B cell (primary cell): ENCODE measurements around the gene YPEL5. TPM values are rescaled to one million over a fixed set of nuclear protein-coding genes. Genes with fewer than 3 reads are reported as not detected.

Source experiments
- ATAC-seq: fragments of 200-7000 bp; cut with Tn5 transposase; one replicate; pipeline ENCODE4 v1.10.0; 2021; ENCODE audit warnings: low read depth, mild to moderate bottlenecking, moderate number of reproducible peaks, moderate library complexity
- CTCF ChIA-PET: fragments of 350-600 bp; sonication (Branson Sonifier 250); formaldehyde crosslinking; loops from one replicate; lab custom pipeline; 2021; ENCODE audit warnings: antibody characterized with exemption, inconsistent platforms; lab: Charles Lee
- POLR2A ChIA-PET: fragments of 350-600 bp; sonication (Branson Sonifier 250); formaldehyde crosslinking; loops from one replicate; lab custom pipeline; 2021; ENCODE audit warnings: antibody characterized with exemption; lab: Charles Lee
- DNase-seq: peaks from one replicate; pipeline ENCODE4 v3.0.0; 2013
- H2AFZ ChIP-seq: 2 replicates; pipeline ENCODE4 v1.6.1; 2012; ENCODE audit warnings: mild to moderate bottlenecking, low read depth, low read length; ENCODE audit not compliant: insufficient read depth, poor library complexity, severe bottlenecking
- H3K27ac ChIP-seq, 2 donors: 1 replicate in 1 of 2; 2 replicates in 1 of 2; pipeline ENCODE4 v1.5.1; 2012 to 2013; ENCODE audit warnings: low read length in 2 of 2, mild to moderate bottlenecking in 2 of 2, moderate library complexity in 1 of 2
- H3K27me3 ChIP-seq, 4 experiments: fragments of 200-600 bp in 1 of 4; sonication (generic) in 1 of 4; replicated peaks in 1 of 4; 1 replicate in 2 of 4; 2 replicates in 2 of 4; pipeline versions ENCODE4 v1.6.1 to v1.7.0; 2013 to 2016; ENCODE audit warnings: low read length in 3 of 4, mild to moderate bottlenecking in 2 of 4, mixed read lengths in 1 of 4, moderate library complexity in 1 of 4; ENCODE audit not compliant: insufficient read depth in 4 of 4, control insufficient read depth in 3 of 4; ENCODE audit errors: control extremely low read depth in 1 of 4
- H3K36me3 ChIP-seq, 2 experiments: replicated peaks in 1 of 2; 1 replicate in 1 of 2; 2 replicates in 1 of 2; pipeline versions ENCODE4 v1.6.1 to v1.7.1; 2013; ENCODE audit warnings: low read length in 1 of 2; ENCODE audit not compliant: insufficient read depth in 2 of 2, control insufficient read depth in 1 of 2; ENCODE audit errors: control extremely low read depth in 1 of 2, extremely low read depth in 1 of 2
- H3K4me1 ChIP-seq, 2 donors: fragments of 200-600 bp in 1 of 2; sonication (generic) in 1 of 2; 1 replicate in 1 of 2; 2 replicates in 1 of 2; pipeline versions ENCODE4 v1.5.1 to v1.6.1; 2013 to 2017; ENCODE audit warnings: low read length in 2 of 2; ENCODE audit not compliant: control insufficient read depth in 2 of 2, insufficient read depth in 2 of 2
- H3K4me2 ChIP-seq: replicated peaks from 2 replicates; pipeline ENCODE3; 2012; ENCODE audit warnings: mild to moderate bottlenecking, low read depth, low read length; ENCODE audit not compliant: poor library complexity, severe bottlenecking
- H3K4me3 ChIP-seq, 5 experiments: fragments of 200-600 bp in 1 of 5; sonication (generic) in 1 of 5; 1 replicate in 3 of 5; 2 replicates in 2 of 5; pipeline versions ENCODE4 v1.5.1 to v1.7.0; 2011 to 2016; ENCODE audit warnings: low read length in 4 of 5, mild to moderate bottlenecking in 4 of 5, low read depth in 2 of 5, control low read depth in 1 of 5, moderate library complexity in 1 of 5; ENCODE audit not compliant: insufficient read depth in 1 of 5; ENCODE audit errors: control extremely low read depth in 1 of 5, extremely low read depth in 1 of 5
- H3K79me2 ChIP-seq: fragments of 200-600 bp; sonication (generic); one replicate; pipeline ENCODE4 v1.6.0; 2016; ENCODE audit warnings: low read length; ENCODE audit not compliant: control insufficient read depth, insufficient read depth
- H3K9ac ChIP-seq: fragments of 200-600 bp; sonication (generic); 2 replicates; pipeline ENCODE4 v1.6.1; 2017; ENCODE audit warnings: mild to moderate bottlenecking, low read length, moderate library complexity
- H3K9me3 ChIP-seq, 3 donors: one replicate each; pipeline versions ENCODE4 v1.6.1 to v1.7.1; 2013; ENCODE audit warnings: low read length in 2 of 3; ENCODE audit not compliant: control insufficient read depth in 2 of 3, insufficient read depth in 1 of 3; ENCODE audit errors: control extremely low read depth in 1 of 3
- H4K20me1 ChIP-seq: 2 replicates; pipeline ENCODE4 v1.6.0; 2012; ENCODE audit warnings: mild to moderate bottlenecking, low read length; ENCODE audit not compliant: insufficient read depth, control insufficient read depth, poor library complexity, severe bottlenecking
- H3K27ac Mint-ChIP-seq: one replicate; pipeline ENCODE4 v1.8.0; 2021; ENCODE audit warnings: mixed read lengths
- H3K27me3 Mint-ChIP-seq: one replicate; pipeline ENCODE4 v1.8.0; 2021; ENCODE audit warnings: mixed read lengths
- H3K4me1 Mint-ChIP-seq: one replicate; pipeline ENCODE4 v1.8.0; 2021; ENCODE audit warnings: mixed read lengths
- H3K4me3 Mint-ChIP-seq: one replicate; pipeline ENCODE4 v1.8.0; 2021; ENCODE audit warnings: mixed read lengths
- H3K9me3 Mint-ChIP-seq: one replicate; pipeline ENCODE4 v1.8.0; 2022; ENCODE audit warnings: mixed read lengths; ENCODE audit not compliant: insufficient read depth
- CTCF ChIP-seq: fragments of 200-600 bp; IDR thresholded peaks from one replicate; pipeline ENCODE4 v1.8.0; 2022; ENCODE audit warnings: antibody characterized with exemption, mild to moderate bottlenecking
- EZH2 ChIP-seq: IDR thresholded peaks from 2 replicates; pipeline ENCODE4 v1.6.1; 2012; ENCODE audit warnings: borderline replicate concordance, low read depth, mild to moderate bottlenecking, moderate library complexity, low read length; ENCODE audit not compliant: insufficient read depth, poor library complexity, severe bottlenecking
- WGBS: methylation state at CpG from one replicate; pipeline ENCODE4 v1.1.5; 2013; ENCODE audit warnings: missing lambda C conversion rate; ENCODE audit not compliant: insufficient coverage; 5-methylcytosine and 5-hydroxymethylcytosine counted together
- intact Hi-C: fragments of 100-400 bp; cut with micrococcal nuclease; formaldehyde crosslinking; loops from one replicate; pipeline ENCODE4 v1.10.0; 2022
- polyA plus RNA-seq: library from polyadenylated mRNA; depleted of rRNA; stranded (reverse); fragments of >200 nt; gene quantifications from 2 replicates; pipeline ENCODE4 v1.2.3, GENCODE V29; 2012
- total RNA-seq, 2 donors: library from RNA; stranded (reverse); fragments of 120-200 nt in 1 of 2; gene quantifications; 1 replicate in 1 of 2; 2 replicates in 1 of 2; pipeline versions ENCODE4 v1.2.3 to v1.2.4, GENCODE V29; 2013 to 2022

Gene YPEL5
- total and polyA plus RNA-seq, 2 donors (not counting 1 experiment from before 2014, with no cell fraction given) = 117 to 426 TPM

GRCh38 chr2:30108851-30109250, 38.0 kb upstream of the YPEL5 start:
- TF ChIP-seq CTCF (no peak), EZH2 (no peak)
- no peaks in the 10 kb centered on the region for H4K20me1 ChIP-seq
- H3K27me3 ChIP-seq = peaks cover 0 to 6% (median 0%) of the 10 kb centered on the region in 4 experiments
- no peak overlapping the region for H3K4me3 ChIP-seq
- no peaks in the 10 kb centered on the region for H3K36me3 ChIP-seq
- Mint-ChIP-seq H3K9me3 (no peaks in the 10 kb centered on the region), H3K27me3 (peaks cover 16% of the 10 kb centered on the region), H3K27ac (no peak overlapping the region), H3K4me1 (no peaks in the 10 kb centered on the region), H3K4me3 (no peak overlapping the region)
- H3K9me3 ChIP-seq = no peaks in the 10 kb centered on the region
- no peaks in the 10 kb centered on the region for H3K79me2 ChIP-seq
- CTCF ChIA-PET = interaction anchor here (0.8 kb wide), 1 partner anchor 603 kb away, joined by 3 read pairs; no protein-coding TSS in a partner anchor
- no peak overlapping the region for H3K27ac ChIP-seq
- POLR2A ChIA-PET = no interaction called here
- H3K4me2 ChIP-seq = no peak overlapping the region
- intact Hi-C loops = no loop called here
- DNase-seq (no peak), ATAC-seq (no peak)
- H3K9ac ChIP-seq = no peak overlapping the region
- H3K4me1 ChIP-seq = no peaks in the 10 kb centered on the region
- WGBS = 100% methylated on average over 2 of the region's 5 CpGs
- H2AFZ ChIP-seq = no peak overlapping the region

GRCh38 chr2:30109856-30110255, 37.0 kb upstream of the YPEL5 start:
- Histone ChIP-seq H3K27ac (no peak overlapping the region), H3K4me3 (no peak overlapping the region), H3K4me2 (no peak overlapping the region), H3K9ac (no peak overlapping the region), H3K4me1 (no peaks in the 10 kb centered on the region), H3K27me3 (peaks cover 0 to 6% (median 0%) of the 10 kb centered on the region in 4 experiments), H3K9me3 (no peaks in the 10 kb centered on the region), H3K79me2 (no peaks in the 10 kb centered on the region), H3K36me3 (no peaks in the 10 kb centered on the region), H2AFZ (no peak overlapping the region), H4K20me1 (no peaks in the 10 kb centered on the region)
- POLR2A ChIA-PET = no interaction called here
- WGBS = 75% methylated on average over 3 of the region's 6 CpGs
- Mint-ChIP-seq H3K27me3 (peaks cover 9% of the 10 kb centered on the region), H3K27ac (no peak overlapping the region), H3K4me3 (no peak overlapping the region), H3K9me3 (no peaks in the 10 kb centered on the region), H3K4me1 (no peaks in the 10 kb centered on the region)
- no peak for DNase-seq
- intact Hi-C loops = no loop called here
- CTCF ChIA-PET = interaction anchor here (1.0 kb wide), 1 partner anchor 601 kb away, joined by 3 read pairs; no protein-coding TSS in a partner anchor
- ATAC-seq = no peak
- TF ChIP-seq CTCF (no peak), EZH2 (no peak)
